ENCODE results near the gene DESI1.

Gene DESI1

GRCh38 chr22:41568811-41569210 is 52.0 kb downstream of the DESI1 start:
- no peak overlapping the region for H3K4me2 ChIP-seq (ENCODE audit: low read depth, low read length, poor library complexity, severe bottlenecking)
- no peak for TF ChIP-seq EZH2phosphoT487 (conservative IDR thresholded peaks at IDR 0.05; ENCODE audit: low read length)
- TF ChIP-seq CTCF (IDR thresholded peaks at IDR 0.05; ENCODE audit: insufficient read depth, low read length, poor library complexity, severe bottlenecking): no peak

DNA sequence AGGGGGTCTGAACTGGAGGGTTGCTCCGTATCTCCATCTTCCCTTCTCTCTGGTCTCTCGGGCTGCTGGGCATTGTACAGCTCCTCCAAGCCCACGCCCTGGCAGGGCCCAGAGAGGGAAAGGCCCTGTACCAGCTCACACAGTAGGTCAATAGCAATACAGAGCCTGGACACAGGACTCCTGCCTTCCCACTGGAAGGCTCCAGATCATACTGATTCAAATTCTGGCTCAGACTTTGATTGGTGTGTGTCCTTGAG is 53.4 kb downstream of the DESI1 start:
- TF ChIP-seq CTCF (IDR thresholded peaks at IDR 0.05; ENCODE audit: insufficient read depth, low read length, poor library complexity, severe bottlenecking) (no peak), EZH2phosphoT487 (conservative IDR thresholded peaks at IDR 0.05; ENCODE audit: low read length) (no peak)
- Histone ChIP-seq H3K27me3 (ENCODE audit: low read length) (no peaks in the 10 kb centered on the region), H3K4me3 (ENCODE audit: insufficient read depth, low read length, poor library complexity, severe bottlenecking) (no peak overlapping the region), H3K4me2 (ENCODE audit: low read depth, low read length, poor library complexity, severe bottlenecking) (no peak overlapping the region), H3K9me2 (replicated peaks; ENCODE audit: insufficient read depth, low read length) (no peaks in the 10 kb centered on the region), H3F3A (ENCODE audit: insufficient read depth) (no peaks in the 10 kb centered on the region), H3K36me3 (ENCODE audit: low read length) (no peaks in the 10 kb centered on the region), H2AFZ (ENCODE audit: low read depth, low read length, severe bottlenecking) (no peak overlapping the region), H3K9me3 (ENCODE audit: insufficient read depth, low read length) (no peaks in the 10 kb centered on the region), H3K79me2 (ENCODE audit: insufficient read depth, low read length) (no peaks in the 10 kb centered on the region), H4K20me1 (ENCODE audit: low read depth, low read length) (no peaks in the 10 kb centered on the region), H3K9ac (ENCODE audit: low read length) (no peak overlapping the region), H3K27ac (ENCODE audit: low read depth, low read length) (no peak overlapping the region)

More at GRCh38 chr22:41568811-41569210, 52.0 kb downstream of the DESI1 start:
- Histone ChIP-seq H4K20me1 (ENCODE audit: low read depth, low read length) (no peaks in the 10 kb centered on the region), H3K27me3 (ENCODE audit: low read length) (no peaks in the 10 kb centered on the region), H3K9ac (ENCODE audit: low read length) (no peak overlapping the region), H2AFZ (ENCODE audit: low read depth, low read length, severe bottlenecking) (no peak overlapping the region), H3K4me3 (ENCODE audit: insufficient read depth, low read length, poor library complexity, severe bottlenecking) (no peak overlapping the region), H3K27ac (ENCODE audit: low read depth, low read length) (no peak overlapping the region), H3K79me2 (ENCODE audit: insufficient read depth, low read length) (no peaks in the 10 kb centered on the region), H3K36me3 (ENCODE audit: low read length) (no peaks in the 10 kb centered on the region), H3K9me2 (replicated peaks; ENCODE audit: insufficient read depth, low read length) (no peaks in the 10 kb centered on the region), H3F3A (ENCODE audit: insufficient read depth) (no peaks in the 10 kb centered on the region), H3K9me3 (ENCODE audit: insufficient read depth, low read length) (no peaks in the 10 kb centered on the region)

DNA sequence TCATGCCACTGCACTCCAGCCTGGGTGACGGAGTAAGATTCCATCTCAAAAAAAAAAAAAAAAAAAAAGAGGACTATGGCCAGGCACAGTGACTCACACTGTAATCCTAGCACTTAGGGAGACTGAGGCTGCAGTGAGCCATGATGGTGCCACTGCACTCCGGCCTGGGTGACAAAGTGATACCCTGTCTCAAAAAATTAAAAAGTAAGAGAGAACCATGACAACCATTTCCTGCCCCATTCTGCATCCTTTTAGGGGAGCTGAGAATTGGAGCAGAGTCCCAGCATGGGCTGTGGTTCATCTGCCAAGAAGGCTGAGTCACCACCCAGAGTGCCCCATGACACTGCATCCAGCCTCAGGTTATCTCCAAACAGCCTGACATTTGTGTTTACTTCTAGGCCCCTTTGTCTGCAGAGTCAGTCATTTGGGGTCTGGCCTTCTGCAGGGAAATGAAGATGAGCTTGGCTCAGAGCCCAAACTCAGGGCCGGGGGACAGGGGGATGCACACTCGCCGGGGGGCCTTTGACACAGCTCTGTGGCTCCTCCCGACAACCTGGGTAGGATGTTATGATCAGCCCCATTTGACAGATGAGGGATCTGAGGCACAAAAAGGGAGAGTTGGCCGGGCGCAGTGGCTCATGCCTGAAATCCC is 55.3 kb downstream of the DESI1 start:
- Histone ChIP-seq H3K27me3 (ENCODE audit: low read length) (no peaks in the 10 kb centered on the region), H3K79me2 (ENCODE audit: insufficient read depth, low read length) (no peaks in the 10 kb centered on the region), H3K36me3 (ENCODE audit: low read length) (no peaks in the 10 kb centered on the region), H3K9ac (ENCODE audit: low read length) (no peak overlapping the region), H3F3A (ENCODE audit: insufficient read depth) (no peaks in the 10 kb centered on the region), H3K9me3 (ENCODE audit: insufficient read depth, low read length) (no peaks in the 10 kb centered on the region), H3K4me3 (ENCODE audit: insufficient read depth, low read length, poor library complexity, severe bottlenecking) (no peak overlapping the region), H3K4me2 (ENCODE audit: low read depth, low read length, poor library complexity, severe bottlenecking) (no peak overlapping the region), H4K20me1 (ENCODE audit: low read depth, low read length) (no peaks in the 10 kb centered on the region), H2AFZ (ENCODE audit: low read depth, low read length, severe bottlenecking) (no peak overlapping the region), H3K27ac (ENCODE audit: low read depth, low read length) (no peak overlapping the region), H3K9me2 (replicated peaks; ENCODE audit: insufficient read depth, low read length) (no peaks in the 10 kb centered on the region)
- TF ChIP-seq CTCF (IDR thresholded peaks at IDR 0.05; ENCODE audit: insufficient read depth, low read length, poor library complexity, severe bottlenecking) (no peak), EZH2phosphoT487 (conservative IDR thresholded peaks at IDR 0.05; ENCODE audit: low read length) (no peak)
